KBM-7 (cell line): Measurements from ENCODE around the gene SIRT5.
A peak's percentile ranks its signal among the peaks of the same experiment; 100 is the strongest.

Source experiments
- DNase-seq: peaks from one replicate; pipeline ENCODE4 v3.0.0-alpha.2; 2015
- in situ Hi-C: fragments of 300-500 bp; cut with MboI; formaldehyde crosslinking; loops from 2 replicates; pipeline ENCODE4 v1.14.3; 2020; ENCODE audit warnings: low sequenced_read_pairs, low pct_unique_long_range_greater_than_20kb, mixed read lengths

The SIRT5 gene

DNA sequence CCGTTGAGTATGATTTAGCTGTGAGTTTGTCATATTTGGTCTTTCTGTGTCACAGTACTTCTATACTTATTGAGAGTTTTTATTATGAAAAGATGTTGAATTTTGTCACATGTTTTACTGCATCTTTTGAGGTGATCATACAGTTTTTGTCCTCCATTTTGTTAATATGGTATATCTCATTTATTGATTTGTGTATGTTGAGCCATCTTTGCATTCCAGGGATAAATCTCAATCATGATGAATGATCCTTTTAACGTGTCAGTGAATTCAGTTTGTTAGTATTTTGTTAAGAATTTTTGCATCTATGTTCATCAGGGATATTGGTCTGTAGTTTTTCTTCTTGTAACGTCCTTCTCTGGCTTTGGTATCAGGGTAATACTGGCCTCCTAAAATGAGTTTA is 3.5 kb downstream of the SIRT5 start:
- in situ Hi-C loops: no loop called here
- DNase-seq: no peak

DNA sequence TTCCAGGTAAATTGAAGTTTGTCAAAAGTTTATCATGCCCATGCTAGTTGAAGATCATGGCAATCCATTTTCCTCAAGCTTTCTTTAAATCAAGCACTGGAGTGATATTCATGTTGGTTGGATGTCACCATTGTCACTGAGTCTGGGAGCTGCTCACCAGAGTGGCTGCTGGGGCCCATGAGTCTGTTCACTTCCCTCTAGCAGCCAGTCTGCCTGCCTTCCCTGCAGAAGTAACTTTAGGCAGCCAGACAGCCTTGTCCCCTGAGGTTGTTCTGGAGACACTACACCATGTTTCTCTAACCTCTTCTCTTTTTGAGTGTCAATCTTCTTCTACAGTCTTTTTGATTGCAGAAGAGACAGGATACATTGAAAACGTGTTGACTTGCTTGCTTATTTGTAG is 5.5 kb downstream of the SIRT5 start:
- in situ Hi-C loops: no loop called here
- DNase-seq: peak; percentile 34

- in situ Hi-C loops: no loop called here
- DNase-seq: no peak
Observed at GRCh38 chr6:13581700-13582229, 7.4 kb downstream of the SIRT5 start.

DNA sequence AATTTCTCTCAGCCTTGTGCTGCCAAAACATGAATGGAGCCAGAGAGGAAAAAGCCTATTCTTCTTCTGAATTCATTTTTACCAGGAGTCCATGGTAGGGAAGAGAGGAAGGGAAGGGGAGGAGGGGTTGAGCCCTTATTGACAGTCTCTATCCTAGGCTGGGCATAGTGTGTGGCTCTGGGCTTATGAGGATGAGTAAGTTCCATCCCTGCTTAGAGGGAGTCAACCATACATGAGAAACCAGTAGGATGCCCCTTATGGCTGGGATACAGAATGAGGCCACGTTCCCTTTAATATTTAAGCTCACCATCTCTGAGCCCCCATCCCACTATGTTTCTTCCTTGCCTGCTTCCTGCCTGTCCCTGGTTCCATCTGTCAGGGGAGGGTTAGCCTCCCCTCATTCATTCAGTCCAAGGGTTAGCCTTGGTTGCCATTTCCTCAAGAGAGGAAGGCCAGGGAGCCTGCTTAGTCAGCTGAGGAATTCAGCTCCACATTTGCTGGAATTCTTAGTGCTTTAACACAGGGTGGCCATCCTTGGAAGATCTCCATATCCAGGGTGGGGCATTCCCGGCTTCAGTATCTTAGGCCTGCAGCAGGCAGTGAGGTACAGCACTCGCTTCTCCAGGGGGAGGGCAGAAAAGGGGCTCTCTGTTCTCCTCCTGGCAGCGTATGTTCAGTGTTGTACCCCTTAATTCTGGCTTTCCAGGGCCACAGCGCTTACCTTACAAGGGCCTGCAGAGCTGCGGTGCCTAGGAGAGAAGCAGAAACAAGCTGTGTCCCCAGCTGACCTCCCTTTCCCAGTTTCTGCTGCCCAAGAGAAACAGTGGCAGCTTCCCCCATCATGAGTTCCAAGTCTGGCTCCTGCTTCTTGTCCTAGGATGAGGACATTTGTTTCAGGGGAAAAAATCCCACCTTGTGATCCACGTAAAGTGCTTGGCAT is 12.5 kb downstream of the SIRT5 start:
- in situ Hi-C loops: no loop called here
- no peak for DNase-seq

GRCh38 chr6:13589801-13590200 is 15.4 kb downstream of the SIRT5 start:
- in situ Hi-C loops: no loop called here

GRCh38 chr6:13590574-13591153 is 16.3 kb downstream of the SIRT5 start:
- no peak for DNase-seq
- in situ Hi-C loops: no loop called here

More at GRCh38 chr6:13589801-13590200, 15.4 kb downstream of the SIRT5 start:
- DNase-seq: no peak

- in situ Hi-C loops: no loop called here
Observed at GRCh38 chr6:13591205-13591921, 17.0 kb downstream of the SIRT5 start.

DNA sequence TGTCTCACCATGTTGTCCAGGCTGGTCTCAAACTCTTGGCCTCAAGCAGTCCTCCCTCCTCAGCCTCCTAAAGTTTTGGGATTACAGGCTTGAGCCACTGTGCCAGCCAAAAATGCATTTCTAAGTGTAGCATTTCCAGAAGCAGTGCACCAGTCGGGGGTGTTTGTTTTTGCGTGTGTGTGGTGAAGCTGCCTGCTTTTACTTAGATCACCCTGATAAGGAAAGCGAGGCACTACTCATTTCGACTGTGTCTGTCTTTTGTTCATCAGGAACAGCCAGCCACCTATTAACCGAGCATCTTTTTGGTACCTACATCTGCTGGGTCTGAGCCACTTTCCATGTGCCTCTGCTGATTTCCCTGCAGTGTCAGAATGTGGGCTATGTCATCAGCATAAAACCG is 18.7 kb downstream of the SIRT5 start:
- no peak for DNase-seq
- in situ Hi-C loops: no loop called here

More at GRCh38 chr6:13591205-13591921, 17.0 kb downstream of the SIRT5 start:
- DNase-seq: no peak

DNA sequence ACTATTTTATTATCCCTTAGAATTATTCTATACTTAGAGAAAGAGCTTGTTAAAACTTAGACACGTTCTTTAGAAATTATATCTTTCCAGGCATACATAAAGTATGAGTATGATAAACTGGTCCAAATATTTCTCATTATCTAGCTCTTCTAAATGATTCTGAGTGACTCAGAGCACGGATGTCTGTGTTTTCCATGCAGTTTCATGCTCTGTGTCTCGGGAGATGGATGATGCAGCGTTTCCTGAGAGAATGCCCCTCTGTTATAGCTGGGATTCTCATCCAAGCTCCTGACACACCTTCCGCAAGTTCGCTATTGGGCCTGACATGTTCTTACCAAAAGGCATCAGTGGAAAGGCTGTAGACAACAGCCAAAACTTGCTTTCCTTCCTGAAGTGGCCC is 19.3 kb downstream of the SIRT5 start:
- in situ Hi-C loops: no loop called here
- no peak for DNase-seq

DNA sequence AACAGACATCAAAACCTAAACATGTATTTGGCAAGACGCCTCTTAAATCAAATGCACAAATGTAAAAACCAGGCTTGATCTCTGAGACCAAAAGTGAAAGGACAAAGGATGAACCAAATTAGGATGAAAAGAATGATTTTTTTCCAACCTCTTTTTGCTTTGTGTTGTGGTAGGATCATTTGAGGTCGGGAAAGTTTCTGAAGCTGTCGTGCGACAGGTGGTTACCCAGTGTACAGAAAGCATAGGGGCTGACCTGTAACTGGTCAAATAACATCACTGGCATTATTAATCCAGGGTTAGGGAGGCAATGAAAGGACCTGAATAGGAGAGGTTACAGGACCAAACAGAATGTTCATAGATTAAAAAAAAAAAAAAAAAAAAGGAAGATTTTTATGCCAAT is 22.7 kb downstream of the SIRT5 start:
- in situ Hi-C loops: no loop called here
- DNase-seq: no peak

DNA sequence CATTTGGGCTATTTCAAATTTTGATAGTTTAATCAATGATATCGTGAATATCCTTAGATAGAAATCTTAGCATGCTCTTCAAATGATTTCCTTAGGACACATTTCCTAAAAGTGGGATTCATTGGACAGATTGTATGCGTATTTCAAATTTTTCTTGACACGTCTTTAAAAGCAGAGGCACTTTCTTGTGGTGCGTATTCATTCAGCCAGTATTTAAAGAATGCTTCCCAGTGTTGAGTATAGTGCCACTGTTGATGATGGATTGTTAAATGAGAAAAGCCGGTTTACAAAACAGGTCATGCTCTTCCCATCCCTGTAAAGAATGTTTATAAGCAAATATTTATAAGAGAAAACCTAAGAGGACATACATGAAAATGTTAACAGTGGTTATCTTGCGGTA is 25.6 kb downstream of the SIRT5 start:
- no peak for DNase-seq
- in situ Hi-C loops: no loop called here

GRCh38 chr6:13604135-13604534 is 29.7 kb downstream of the SIRT5 start:
- no peak for DNase-seq
- in situ Hi-C loops: no loop called here

- in situ Hi-C loops: no loop called here
- no peak for DNase-seq
Observed at GRCh38 chr6:13604546-13605416, 30.4 kb downstream of the SIRT5 start.

DNA sequence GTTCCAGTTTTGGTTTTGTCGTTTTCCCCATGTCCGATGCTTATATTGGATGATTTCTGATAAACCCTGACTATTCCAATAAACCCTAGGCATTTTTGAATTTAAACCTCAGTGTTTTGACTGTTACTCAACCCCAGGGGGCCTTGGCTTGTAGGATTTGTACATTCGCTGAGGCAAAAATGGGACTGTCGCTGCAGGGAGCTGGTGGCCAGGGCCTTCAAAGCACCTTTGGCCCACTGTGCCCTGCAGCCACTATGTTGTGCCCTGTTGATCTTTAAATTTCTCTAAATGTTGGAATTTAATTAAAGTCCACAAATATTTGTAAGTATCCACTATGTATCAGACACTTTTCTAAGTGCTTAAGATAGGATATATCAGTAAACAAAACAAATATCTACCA is 31.2 kb downstream of the SIRT5 start:
- in situ Hi-C loops: no loop called here
- DNase-seq: no peak

- in situ Hi-C loops: no loop called here
- no peak for DNase-seq
Observed at GRCh38 chr6:13611715-13612114, 37.3 kb downstream of the SIRT5 start.

- no peak for DNase-seq
- in situ Hi-C loops: no loop called here
Observed at GRCh38 chr6:13613029-13613594, 38.7 kb downstream of the SIRT5 start.

DNA sequence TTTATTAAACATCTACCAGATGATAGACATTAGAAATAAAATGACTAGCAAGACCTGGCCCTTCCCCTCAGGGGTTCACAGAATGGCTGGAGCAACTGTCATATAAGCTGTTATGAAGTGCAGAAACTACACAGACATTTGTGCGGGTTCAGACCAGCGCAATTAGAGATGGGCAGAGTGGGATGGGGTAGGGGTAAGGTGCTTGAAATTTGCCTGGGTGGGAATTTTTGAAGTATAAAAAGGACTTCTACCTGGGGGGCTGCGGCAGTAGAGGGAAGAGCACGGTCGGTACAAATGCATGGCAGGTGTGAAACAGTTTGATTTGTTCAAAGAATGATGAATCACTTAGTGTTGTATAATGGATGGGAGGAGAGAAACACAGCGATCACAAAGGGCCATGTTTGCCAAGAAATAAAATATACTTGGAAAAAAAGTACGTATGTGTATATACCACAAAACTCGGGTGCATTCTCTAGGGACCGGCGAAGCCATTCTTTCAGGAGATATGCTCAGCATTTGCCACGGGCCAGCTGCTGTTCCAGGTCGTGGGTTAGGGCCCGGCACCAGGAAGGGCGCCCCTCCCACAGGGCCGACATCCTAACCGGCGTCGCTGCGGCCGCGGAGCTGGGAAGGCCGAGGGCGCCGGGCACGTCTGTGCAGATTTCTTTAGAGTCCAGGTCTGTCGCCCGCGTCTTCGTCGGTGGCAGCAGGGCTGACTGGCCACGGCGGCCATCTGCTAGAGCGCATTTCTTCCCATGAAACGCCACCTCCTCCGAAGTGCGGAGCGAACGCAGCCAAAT is 39.9 kb downstream of the SIRT5 start:
- DNase-seq: no peak
- in situ Hi-C loops: no loop called here
